ENCODE results near the gene PLCL2.

DNA sequence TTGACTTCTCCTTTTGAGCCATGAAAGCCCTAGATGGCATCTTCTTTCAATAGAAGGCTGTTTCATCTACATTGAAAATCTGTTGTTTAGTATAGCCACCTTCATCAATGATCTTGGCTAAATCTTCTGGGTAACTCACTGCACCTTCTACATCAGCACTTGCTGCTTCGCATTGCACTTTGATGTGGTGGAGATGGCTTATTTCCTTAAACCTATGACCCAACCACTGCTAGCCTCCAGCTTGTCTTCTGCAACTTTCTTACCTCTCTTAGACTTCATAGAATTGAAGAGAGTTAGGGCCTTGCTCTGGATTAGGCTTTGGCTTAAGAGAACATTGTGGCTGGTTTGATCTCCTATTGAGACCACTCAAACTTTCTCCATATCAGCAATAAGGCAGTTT lies 189.8 kb downstream of the PLCL2 start:
- no peak for TF ChIP-seq EZH2 (IDR thresholded peaks at IDR 0.05)
- TF ChIP-seq POLR2AphosphoS5 (IDR thresholded peaks at IDR 0.05; ENCODE audit: borderline replicate concordance, low read depth, low read length), result no peak

Measured in SK-N-MC (cell line).